OCI-LY3 (cell line): ENCODE data around the gene BCL2L13.

Experiments used
- H2AFZ ChIP-seq: fragments of 200-600, 300-600 bp; shearing (Covaris generic); 2 replicates; pipeline ENCODE4 v1.6.0; 2014; ENCODE audit warnings: antibody characterized with exemption, low read depth, low read length
- H3K27ac ChIP-seq: fragments of 200-600, 300-600 bp; sonication (generic); 2 replicates; pipeline ENCODE4 v1.5.1; 2014; ENCODE audit warnings: mild to moderate bottlenecking, low read length, moderate library complexity, mixed read lengths
- H3K27me3 ChIP-seq: fragments of 200-600, 300-600 bp; sonication (generic); 2 replicates; pipeline ENCODE4 v1.6.1; 2014; ENCODE audit warnings: low read depth, low read length, mixed read lengths
- H3K36me3 ChIP-seq: fragments of 200-600, 300-600 bp; sonication (generic); replicated peaks from 2 replicates; pipeline ENCODE3; 2014; ENCODE audit warnings: low read depth, low read length, mixed read lengths
- H3K4me1 ChIP-seq: fragments of 300-600, 200-600 bp; sonication (generic); 2 replicates; pipeline ENCODE4 v1.6.1; 2014; ENCODE audit warnings: low read length, mixed read lengths
- H3K4me2 ChIP-seq: fragments of 200-600, 300-600 bp; sonication (generic); 2 replicates; pipeline ENCODE4 v1.6.1; 2014; ENCODE audit warnings: low read length, mixed read lengths
- H3K4me3 ChIP-seq: fragments of 300-600, 200-600 bp; sonication (generic); 2 replicates; pipeline ENCODE4 v1.5.1; 2014; ENCODE audit warnings: antibody characterized with exemption, mild to moderate bottlenecking, low read length, moderate library complexity
- H3K79me2 ChIP-seq: fragments of 300-600, 200-600 bp; shearing (Covaris generic); 2 replicates; pipeline ENCODE4 v1.6.1; 2014; ENCODE audit warnings: mild to moderate bottlenecking, low read length, mixed read lengths
- H3K9ac ChIP-seq: fragments of 300-600, 200-600 bp; shearing (Covaris generic); 2 replicates; pipeline ENCODE4 v1.6.0; 2014; ENCODE audit warnings: mild to moderate bottlenecking, low read length, moderate library complexity
- H3K9me3 ChIP-seq: fragments of 200-600, 300-600 bp; shearing (Covaris generic); 2 replicates; pipeline ENCODE4 v1.6.1; 2014; ENCODE audit warnings: low read length, mixed read lengths; ENCODE audit not compliant: insufficient read depth
- H4K20me1 ChIP-seq: fragments of 200-600, 300-600 bp; sonication (generic); 2 replicates; pipeline ENCODE4 v1.6.1; 2016; ENCODE audit warnings: low read length, mixed read lengths; ENCODE audit not compliant: insufficient read depth
- EZH2phosphoT487 ChIP-seq: fragments of 200-600 bp; shearing (Covaris generic); IDR thresholded peaks from 2 replicates; pipeline ENCODE4 v1.6.1; 2018; ENCODE audit warnings: antibody characterized with exemption, mixed run types, low read depth
- TF ChIP-seq, protein P1 (sequence below): fragments of 200-600, 300-600 bp; sonication (generic); IDR thresholded peaks from 2 replicates; pipeline ENCODE4 v1.5.1; 2014; ENCODE audit warnings: antibody characterized with exemption, low read length, low read depth

BCL2L13 gene

DNA sequence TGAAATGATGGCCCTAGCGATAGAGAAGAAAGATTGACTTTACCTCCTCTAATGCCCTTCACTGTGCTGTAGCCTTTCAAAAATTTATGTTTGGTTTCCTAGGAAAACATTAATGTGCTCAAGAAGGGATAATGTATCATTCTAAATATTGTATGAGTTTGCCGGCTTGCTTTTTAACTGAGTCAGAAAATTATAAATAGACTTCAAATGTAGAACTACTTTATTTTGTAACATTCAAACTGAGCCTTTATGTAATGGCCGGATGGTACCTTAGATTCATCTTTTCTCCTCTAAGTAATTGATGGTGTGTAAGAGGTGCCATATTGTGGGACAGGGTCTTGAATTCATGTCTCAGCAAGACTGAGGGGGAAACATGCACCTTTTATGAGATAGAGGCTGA is 78.0 kb downstream of the BCL2L13 start:
- Histone ChIP-seq H2AFZ (no peak overlapping the region), H3K36me3 (peaks cover 3% of the 10 kb centered on the region), H3K79me2 (peaks cover 85% of the 10 kb centered on the region), H3K4me1 (peaks cover 3% of the 10 kb centered on the region), H3K27me3 (no peaks in the 10 kb centered on the region), H3K9ac (no peak overlapping the region), H3K4me3 (no peak overlapping the region), H4K20me1 (peaks cover 38% of the 10 kb centered on the region), H3K4me2 (no peak overlapping the region), H3K27ac (no peak overlapping the region), H3K9me3 (no peaks in the 10 kb centered on the region)
- TF ChIP-seq, protein P1, sequence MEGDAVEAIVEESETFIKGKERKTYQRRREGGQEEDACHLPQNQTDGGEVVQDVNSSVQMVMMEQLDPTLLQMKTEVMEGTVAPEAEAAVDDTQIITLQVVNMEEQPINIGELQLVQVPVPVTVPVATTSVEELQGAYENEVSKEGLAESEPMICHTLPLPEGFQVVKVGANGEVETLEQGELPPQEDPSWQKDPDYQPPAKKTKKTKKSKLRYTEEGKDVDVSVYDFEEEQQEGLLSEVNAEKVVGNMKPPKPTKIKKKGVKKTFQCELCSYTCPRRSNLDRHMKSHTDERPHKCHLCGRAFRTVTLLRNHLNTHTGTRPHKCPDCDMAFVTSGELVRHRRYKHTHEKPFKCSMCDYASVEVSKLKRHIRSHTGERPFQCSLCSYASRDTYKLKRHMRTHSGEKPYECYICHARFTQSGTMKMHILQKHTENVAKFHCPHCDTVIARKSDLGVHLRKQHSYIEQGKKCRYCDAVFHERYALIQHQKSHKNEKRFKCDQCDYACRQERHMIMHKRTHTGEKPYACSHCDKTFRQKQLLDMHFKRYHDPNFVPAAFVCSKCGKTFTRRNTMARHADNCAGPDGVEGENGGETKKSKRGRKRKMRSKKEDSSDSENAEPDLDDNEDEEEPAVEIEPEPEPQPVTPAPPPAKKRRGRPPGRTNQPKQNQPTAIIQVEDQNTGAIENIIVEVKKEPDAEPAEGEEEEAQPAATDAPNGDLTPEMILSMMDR, result no peak
- no peak for TF ChIP-seq EZH2phosphoT487

DNA sequence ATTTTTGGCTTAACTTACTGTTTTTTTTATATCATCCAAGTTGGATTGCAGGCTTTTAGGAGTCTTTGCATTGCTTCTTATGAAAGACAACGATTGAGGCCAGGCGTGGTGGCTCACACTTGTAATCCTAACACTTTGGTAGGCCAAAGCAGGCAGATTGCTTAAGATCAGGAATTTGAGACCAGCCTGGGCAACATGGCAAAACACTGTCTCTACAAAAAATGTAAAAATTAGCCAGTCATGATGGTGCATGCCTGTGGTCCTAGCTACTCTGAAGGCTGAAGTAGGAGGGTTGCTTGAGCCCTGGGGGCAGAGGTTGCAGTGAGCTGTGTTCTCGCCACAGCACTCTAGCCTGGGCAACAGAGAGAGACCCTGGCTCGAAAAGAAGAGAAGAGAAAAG is 79.2 kb downstream of the BCL2L13 start:
- Histone ChIP-seq H3K9me3 (no peaks in the 10 kb centered on the region), H3K27ac (no peak overlapping the region), H2AFZ (no peak overlapping the region), H4K20me1 (peaks cover 37% of the 10 kb centered on the region), H3K27me3 (no peaks in the 10 kb centered on the region), H3K4me2 (no peak overlapping the region), H3K4me3 (no peak overlapping the region), H3K79me2 (peaks cover 84% of the 10 kb centered on the region), H3K4me1 (no peaks in the 10 kb centered on the region), H3K36me3 (no peaks in the 10 kb centered on the region), H3K9ac (no peak overlapping the region)
- TF ChIP-seq EZH2phosphoT487, result no peak
- TF ChIP-seq, protein P1, result no peak

DNA sequence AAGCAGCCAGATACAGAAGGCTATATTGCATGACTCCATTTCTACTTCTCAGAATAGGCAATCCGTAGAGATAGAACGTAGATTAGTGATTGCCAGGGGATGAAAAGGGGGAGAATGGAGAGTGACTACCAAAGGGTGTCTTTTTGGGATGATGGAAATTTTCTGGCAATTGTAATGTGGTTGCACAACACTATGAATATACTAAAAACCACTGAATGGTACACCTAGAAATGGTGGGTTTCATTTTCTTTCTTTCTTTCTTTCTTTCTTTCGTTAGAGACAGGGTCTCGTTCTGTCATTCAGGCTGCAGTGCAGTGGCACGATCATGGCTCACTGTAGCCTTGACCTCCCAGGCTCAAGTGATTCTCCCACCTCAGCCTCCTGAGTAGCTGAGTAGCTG is 81.4 kb downstream of the BCL2L13 start:
- peaks cover 84% of the 10 kb centered on the region for H3K79me2 ChIP-seq

DNA sequence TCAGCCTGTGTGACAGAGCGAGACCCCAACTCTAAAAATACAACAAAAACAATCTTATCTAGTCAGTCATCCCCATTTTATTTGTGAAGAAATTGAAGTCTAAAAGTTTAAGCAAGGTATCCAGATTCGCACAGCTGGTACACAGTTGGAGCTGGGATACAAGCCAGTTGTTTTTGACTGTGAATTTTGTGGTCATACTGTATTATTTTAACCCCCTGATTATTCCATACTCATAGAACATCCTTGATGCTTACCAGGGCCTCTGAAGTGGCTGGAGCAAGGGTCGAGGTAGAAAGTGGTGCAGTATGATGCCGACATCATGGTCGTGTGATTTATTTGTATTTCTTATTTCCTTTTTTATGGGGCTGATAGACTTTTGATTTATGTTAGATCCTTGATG is 85.7 kb downstream of the BCL2L13 start:
- Histone ChIP-seq H3K4me2 (no peak overlapping the region), H3K9me3 (no peaks in the 10 kb centered on the region), H4K20me1 (peaks cover 32% of the 10 kb centered on the region), H3K27me3 (no peaks in the 10 kb centered on the region), H3K4me1 (no peaks in the 10 kb centered on the region), H3K4me3 (no peak overlapping the region), H2AFZ (no peak overlapping the region), H3K27ac (no peak overlapping the region), H3K79me2 (peaks cover 78% of the 10 kb centered on the region), H3K9ac (no peak overlapping the region), H3K36me3 (peaks cover 36% of the 10 kb centered on the region)
- TF ChIP-seq, protein P1, result no peak
- TF ChIP-seq EZH2phosphoT487, result no peak

More for the DNA sequence above, 81.4 kb downstream of the BCL2L13 start:
- Histone ChIP-seq H3K27me3 (no peaks in the 10 kb centered on the region), H3K27ac (no peak overlapping the region), H3K9ac (no peak overlapping the region), H3K9me3 (no peaks in the 10 kb centered on the region), H2AFZ (no peak overlapping the region), H3K4me1 (no peaks in the 10 kb centered on the region), H4K20me1 (peaks cover 49% of the 10 kb centered on the region), H3K4me3 (no peak overlapping the region), H3K36me3 (peaks cover 14% of the 10 kb centered on the region), H3K4me2 (no peak overlapping the region)
- TF ChIP-seq EZH2phosphoT487, result no peak
- TF ChIP-seq, protein P1, result no peak
